ENCODE data around the gene JTB. TPM values are rescaled to one million over a fixed set of nuclear protein-coding genes. Genes with fewer than 3 reads are reported as not detected.
A peak's percentile ranks its signal among the peaks of the same experiment; 100 is the strongest.

JTB gene
- polyA plus RNA-seq (2012; rRNA removed), result 118 and 122 TPM in 2 replicates
- 115 and 131 TPM in 2 replicates for polyA plus RNA-seq (2012; cell fraction: cytosol; rRNA removed)
- 105 and 107 TPM in 2 replicates for polyA plus RNA-seq (2012; cell fraction: nucleus; rRNA removed)

- H2AFZ ChIP-seq (ENCODE audit: low read depth), result peak within 1 kb of the TSS; percentile 82
- peak within 1 kb of the TSS; percentile 83 for H3K9ac ChIP-seq
- WGBS (ENCODE audit: low lambda C conversion rate), result 1% methylated on average over 56 of the region's 75 CpGs
- H3F3A ChIP-seq (replicated peaks; ENCODE audit: insufficient read depth), result peaks cover 21% of the 10 kb centered on the region
- DNase-seq, result peak; percentile 89
- H3K9me2 ChIP-seq, result no peaks in the 10 kb centered on the region
- TF ChIP-seq, protein P1, sequence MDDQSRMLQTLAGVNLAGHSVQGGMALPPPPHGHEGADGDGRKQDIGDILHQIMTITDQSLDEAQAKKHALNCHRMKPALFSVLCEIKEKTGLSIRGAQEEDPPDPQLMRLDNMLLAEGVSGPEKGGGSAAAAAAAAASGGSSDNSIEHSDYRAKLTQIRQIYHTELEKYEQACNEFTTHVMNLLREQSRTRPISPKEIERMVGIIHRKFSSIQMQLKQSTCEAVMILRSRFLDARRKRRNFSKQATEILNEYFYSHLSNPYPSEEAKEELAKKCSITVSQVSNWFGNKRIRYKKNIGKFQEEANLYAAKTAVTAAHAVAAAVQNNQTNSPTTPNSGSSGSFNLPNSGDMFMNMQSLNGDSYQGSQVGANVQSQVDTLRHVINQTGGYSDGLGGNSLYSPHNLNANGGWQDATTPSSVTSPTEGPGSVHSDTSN (IDR thresholded peaks at IDR 0.05), result no peak
- TF ChIP-seq YY1 (IDR thresholded peaks at IDR 0.05; ENCODE audit: low read depth) (peak; percentile 91), POLR2AphosphoS5 (IDR thresholded peaks at IDR 0.05; ENCODE audit: low read depth, low read length) (peak; percentile 64), USF2 (IDR thresholded peaks at IDR 0.05; ENCODE audit: borderline replicate concordance, low read depth, low read length) (no peak), TAF1 (IDR thresholded peaks at IDR 0.05; ENCODE audit: borderline replicate concordance, low read depth, low read length) (peak; percentile 82), MEF2A (IDR thresholded peaks at IDR 0.05; ENCODE audit: borderline replicate concordance, low read depth) (no peak), SMC3 (IDR thresholded peaks at IDR 0.05; ENCODE audit: low read depth, low read length) (no peak), GABPA (IDR thresholded peaks at IDR 0.05; ENCODE audit: low read depth) (peak; percentile 21; the same call in 1 of the 2 replicates), CHD2 (IDR thresholded peaks at IDR 0.05; ENCODE audit: low read length, partially characterized antibody) (peak; percentile 38), USF1 (IDR thresholded peaks at IDR 0.05; ENCODE audit: borderline replicate concordance, low read depth) (0 out of 2 replicates have a peak, but pooled peaks have one; percentile 38), MXI1 (IDR thresholded peaks at IDR 0.05; ENCODE audit: low read depth, low read length) (peak; percentile 35; the same call in 1 of the 2 replicates), TEAD4 (IDR thresholded peaks at IDR 0.05; ENCODE audit: borderline replicate concordance, insufficient read depth) (no peak), SIN3A (IDR thresholded peaks at IDR 0.05; ENCODE audit: borderline replicate concordance, low read depth, low read length) (0 out of 2 replicates have a peak, but pooled peaks have one; percentile 47), RCOR1 (IDR thresholded peaks at IDR 0.05; ENCODE audit: low read length) (no peak), ELF1 (IDR thresholded peaks at IDR 0.05) (peak; percentile 89), RXRA (IDR thresholded peaks at IDR 0.05; ENCODE audit: borderline replicate concordance, low read depth) (no peak), GATA2 (CRISPR knock-in tag; IDR thresholded peaks at IDR 0.05) (no peak)
- no peaks in the 10 kb centered on the region for H3K27me3 ChIP-seq (ENCODE audit: insufficient read depth)
- ChIA-PET CTCF (interaction anchor here (0.6 to 8.9 kb wide), 13 partner anchors 8 to 457 kb away, joined by 3 to 68 read pairs (median 4); partner anchors contain the start of genes CREB3L4, DENND4B, RAB13 and SLC39A1), POLR2A (interaction anchor here (0.7 to 6.6 kb wide), 8 partner anchors 9 to 1119 kb away, joined by 3 to 69 read pairs (median 6); partner anchors contain the start of genes CREB3L4, RAB13, RPS27 and SLC39A1)
- H3K4me2 ChIP-seq, result peak within 1 kb of the TSS; percentile 96
- peak within 1 kb of the TSS; percentile 63 to 91; a peak in 3 of 4 replicates for H3K27ac ChIP-seq (ENCODE audit: low read depth in 2 of 2, low read length in 1 of 2)
- H3K4me1 ChIP-seq (ENCODE audit: control insufficient read depth in 1 of 2, insufficient read depth in 2 of 2, low read depth in 1 of 2, low read length in 1 of 2), result peaks cover 5 to 16% of the 10 kb centered on the region in 2 experiments; a peak in 2 of 4 replicates
- peaks cover 32 to 41% of the 10 kb centered on the region in 2 experiments for H3K36me3 ChIP-seq (replicated peaks in 1 of 2; ENCODE audit: control insufficient read depth in 1 of 2, insufficient read depth in 2 of 2, low read length in 1 of 2)
- H3K4me3 ChIP-seq (ENCODE audit: low read depth in 2 of 2, low read length in 1 of 2), result peak within 1 kb of the TSS; percentile 92 to 95
- H3K79me2 ChIP-seq (ENCODE audit: insufficient read depth), result peaks cover 26% of the 10 kb centered on the region
- H4K20me1 ChIP-seq (ENCODE audit: insufficient read depth), result no peaks in the 10 kb centered on the region
- H3K9me3 ChIP-seq, result no peaks in the 10 kb centered on the region
These were observed at the start of gene JTB for GRCh38 chr1:153977250-153978240. Gene JTB, minus strand, starts transcription at chr1:153977674. Its CDS starts 422 bp downstream, at chr1:153977252.
